AG10803 (cell line): ENCODE results near the gene USPL1.
"Not testable (repeated sequence)": the region's sequence is repeated elsewhere in the genome, so short reads cannot be mapped to it uniquely, and the experiment has no call there.

Experiments used
- DNase-seq: peaks from one replicate; pipeline ENCODE4 v3.0.0; 2010; ENCODE audit warnings: low read depth
- H3K4me3 ChIP-seq: 2 replicates; pipeline ENCODE4 v1.5.1; 2011; ENCODE audit warnings: mild to moderate bottlenecking, low read length, control low read depth
- CTCF ChIP-seq: conservative IDR thresholded peaks from 2 replicates; pipeline ENCODE4 v1.5.1; 2011; ENCODE audit warnings: mild to moderate bottlenecking, low read length, control low read depth, inconsistent platforms

The USPL1 gene

GRCh38 chr13:30623392-30623791 is 5.7 kb downstream of the USPL1 start:
- TF ChIP-seq CTCF = no peak
- H3K4me3 ChIP-seq = no peak overlapping the region

GRCh38 chr13:30624630-30625029 is 6.9 kb downstream of the USPL1 start:
- no peak for DNase-seq
- TF ChIP-seq CTCF = no peak
- no peak overlapping the region for H3K4me3 ChIP-seq

More at GRCh38 chr13:30623392-30623791, 5.7 kb downstream of the USPL1 start:
- DNase-seq = no peak

GRCh38 chr13:30629527-30629926 is 11.8 kb downstream of the USPL1 start:
- no peak for TF ChIP-seq CTCF
- no peak overlapping the region for H3K4me3 ChIP-seq
- no peak for DNase-seq

- TF ChIP-seq CTCF = no peak
- no peak for DNase-seq
- no peak overlapping the region for H3K4me3 ChIP-seq
These were observed 16.1 kb downstream of the USPL1 start for GRCh38 chr13:30633861-30634260.

GRCh38 chr13:30634838-30635237 is 17.1 kb downstream of the USPL1 start:
- no peak overlapping the region for H3K4me3 ChIP-seq
- no peak for DNase-seq
- TF ChIP-seq CTCF = no peak

- no peak overlapping the region for H3K4me3 ChIP-seq
These were observed 20.6 kb downstream of the USPL1 start for GRCh38 chr13:30638301-30638700.

GRCh38 chr13:30639671-30640070 is 22.0 kb downstream of the USPL1 start:
- DNase-seq = peak; percentile 17
- TF ChIP-seq CTCF = no peak
- H3K4me3 ChIP-seq = no peak overlapping the region

More at GRCh38 chr13:30638301-30638700, 20.6 kb downstream of the USPL1 start:
- TF ChIP-seq CTCF = no peak
- DNase-seq = no peak

- DNase-seq, H3K4me3 ChIP-seq: not testable (repeated sequence)
These were observed 23.5 kb downstream of the USPL1 start for GRCh38 chr13:30641173-30641572.
